Fibroblast of villous mesenchyme (primary cell): Measurements from ENCODE around the gene STARD6. TPM values are rescaled to one million over a fixed set of nuclear protein-coding genes. Genes with fewer than 3 reads are reported as not detected.

Experiments
- DNase-seq: peaks from one replicate; pipeline ENCODE4 v3.0.0-alpha.2; 2010; ENCODE audit warnings: low read depth
- H3K4me3 ChIP-seq: 2 replicates; pipeline ENCODE4 v1.5.1; 2011; ENCODE audit warnings: low read depth, mild to moderate bottlenecking, low read length
- CTCF ChIP-seq: IDR thresholded peaks from 2 replicates; pipeline ENCODE4 v1.5.1; 2012; ENCODE audit warnings: low read depth, mild to moderate bottlenecking, low read length; ENCODE audit not compliant: insufficient read depth
- small RNA-seq: library from RNA; depleted of rRNA; stranded (forward); fragments of <200 nt; gene quantifications from one replicate; pipeline ENCODE3, GENCODE V24; 2012
- total RNA-seq: library from RNA; depleted of rRNA; stranded (reverse); fragments of >200 nt; gene quantifications from 2 replicates; pipeline ENCODE4 v1.2.3, GENCODE V29; 2012

The STARD6 gene
- total RNA-seq, 1 donor, result 0.43 TPM

GRCh38 chr18:54284981-54285785, 72.5 kb downstream of the STARD6 start:
- peak; percentile 57 for DNase-seq
- TF ChIP-seq CTCF, result no peak
- H3K4me3 ChIP-seq, result no peak overlapping the region

- H3K4me3 ChIP-seq, result no peak overlapping the region
- TF ChIP-seq CTCF, result no peak
- DNase-seq, result no peak
Measured at GRCh38 chr18:54284535-54284934, 73.1 kb downstream of the STARD6 start.

GRCh38 chr18:54280220-54280569, 77.5 kb downstream of the STARD6 start:
- DNase-seq, result no peak
- no peak for TF ChIP-seq CTCF
- H3K4me3 ChIP-seq, result no peak overlapping the region

GRCh38 chr18:54279477-54280219, 78.0 kb downstream of the STARD6 start:
- no peak for TF ChIP-seq CTCF
- no peak for DNase-seq
- H3K4me3 ChIP-seq, result no peak overlapping the region

- DNase-seq, result no peak
- H3K4me3 ChIP-seq, result no peak overlapping the region
- no peak for TF ChIP-seq CTCF
Measured at GRCh38 chr18:54278615-54279014, 79.0 kb downstream of the STARD6 start.

- no peak for TF ChIP-seq CTCF
- H3K4me3 ChIP-seq, result no peak overlapping the region
- DNase-seq, result no peak
Measured at GRCh38 chr18:54277899-54278298, 79.8 kb downstream of the STARD6 start.

Small RNAs within 50 kb of the gene (small RNA-seq; reads per million reads assigned to genes)
- not detected for gene SNRPGP2

Other genes with a start within 250 kb of the STARD6 start
- gene MBD2, start 133.2 kb downstream of the STARD6 start, total RNA-seq, result 24.5 and 35.8 TPM in 2 replicates
- gene POLI, start 88.3 kb downstream of the STARD6 start, total RNA-seq, result 29.3 and 31.5 TPM in 2 replicates
- gene C18orf54, start within 50 bp of the STARD6 start, total RNA-seq, result 1.9 and 6.0 TPM in 2 replicates
- gene DYNAP, start 233.4 kb upstream of the STARD6 start, total RNA-seq, result not detected in 2 replicates